Stimulated activated naive CD4-positive, alpha-beta T cell treated with Interleukin-2 at 50 U/mL for 16 hours (primary cell): Measurements from ENCODE around the gene EPHB3.

Experiments used
- DNase-seq: peaks from one replicate; lab custom pipeline; 2025; lab: John Stamatoyannopoulos, UW

EPHB3 gene

DNA sequence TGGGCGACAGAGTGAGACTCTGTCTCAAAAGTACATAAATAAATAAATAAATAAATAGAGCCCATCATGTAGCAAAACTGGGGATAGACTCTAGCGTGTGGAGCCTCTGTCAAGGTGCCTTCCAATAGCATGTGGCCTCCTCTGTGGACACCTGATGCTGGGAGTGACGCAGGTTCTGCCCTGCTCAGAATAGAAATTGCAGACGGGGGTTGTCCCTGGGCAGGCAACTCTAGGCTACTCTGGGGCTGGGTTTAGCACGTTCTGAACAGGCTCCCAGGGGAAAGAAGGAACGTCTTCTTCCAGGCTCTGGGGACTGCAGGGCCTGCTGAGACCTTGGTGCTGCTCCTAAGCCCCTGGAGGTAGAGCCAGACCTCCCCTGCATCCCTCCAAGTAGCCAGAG lies 65.3 kb downstream of the EPHB3 start:
- no peak for DNase-seq

DNA sequence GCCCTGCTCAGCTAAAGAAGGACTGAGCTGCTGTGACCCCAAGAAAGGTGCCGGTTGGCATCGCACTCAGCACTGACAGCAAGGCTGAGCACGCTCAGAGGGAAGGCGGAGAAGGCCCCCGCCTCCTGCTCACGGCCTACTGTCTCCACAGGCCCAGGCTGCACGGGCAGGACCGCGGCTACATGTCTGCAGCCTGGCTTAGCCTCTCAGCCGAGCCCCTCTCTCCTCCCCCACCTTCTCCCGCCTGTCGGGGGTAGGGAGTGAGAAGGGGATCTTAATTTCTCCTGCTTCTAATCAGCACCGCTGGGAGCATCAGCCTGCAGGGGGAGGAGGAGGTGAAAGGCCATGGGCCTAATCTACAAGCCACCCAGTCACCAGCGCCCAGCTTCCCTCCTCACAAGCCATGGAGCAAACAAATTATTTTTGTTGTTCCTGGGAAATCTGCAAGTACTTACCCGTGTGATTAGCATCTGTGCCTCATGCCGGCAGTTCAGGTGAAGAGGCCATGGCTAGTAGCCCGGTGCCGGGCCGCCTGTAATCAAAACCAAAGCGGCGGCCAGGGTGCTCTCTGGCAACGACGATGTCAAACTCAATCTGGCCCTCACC lies 68.1 kb downstream of the EPHB3 start:
- DNase-seq, result no peak

DNA sequence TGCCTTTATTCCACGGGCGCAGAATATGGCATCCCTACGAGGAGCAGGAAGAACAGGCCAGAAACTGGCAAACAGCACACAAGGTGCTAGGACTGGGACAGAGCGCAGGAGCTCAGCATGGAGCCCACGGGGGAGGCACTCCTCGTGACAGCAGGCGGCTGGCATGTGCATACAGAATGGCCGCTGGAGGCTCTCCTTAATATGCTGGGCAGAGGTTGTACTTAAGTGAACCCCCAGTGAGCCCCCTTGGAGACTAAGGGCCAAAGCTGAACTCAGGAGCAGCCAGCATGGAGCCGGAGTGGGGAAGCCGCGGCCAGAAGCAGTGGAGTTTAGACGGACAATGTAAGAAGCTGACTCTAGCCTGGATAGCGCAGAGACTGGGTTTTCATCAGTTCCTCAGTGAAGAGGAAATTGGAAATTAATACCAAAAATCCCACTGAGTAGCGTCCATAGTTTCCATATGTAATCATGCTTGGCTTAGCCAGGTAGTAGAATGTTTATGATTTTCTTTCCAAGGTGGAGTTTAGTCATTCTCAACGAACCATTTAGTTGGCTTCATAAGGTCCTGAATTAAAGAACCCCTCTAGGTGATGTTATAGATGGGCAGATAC lies 69.4 kb downstream of the EPHB3 start:
- DNase-seq, result no peak

DNA sequence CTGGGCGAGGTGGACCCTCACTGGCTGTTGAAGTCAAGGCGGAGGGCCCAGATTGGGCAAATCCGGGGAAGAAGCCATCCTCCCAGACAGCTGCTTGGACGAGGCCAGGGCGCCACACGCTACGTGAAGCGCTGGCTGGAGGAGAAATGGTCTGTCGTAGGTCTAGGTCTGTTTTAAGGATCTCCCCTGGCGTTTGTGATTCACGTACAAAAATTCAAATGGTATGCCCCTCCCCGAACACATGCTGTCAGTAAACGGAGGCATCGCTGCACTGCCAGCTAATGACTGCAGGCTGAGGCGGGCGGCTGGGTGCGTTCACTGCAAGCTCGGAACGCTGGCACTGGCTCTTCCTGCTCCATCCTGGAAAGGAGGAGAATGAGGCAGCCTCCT lies 69.9 kb downstream of the EPHB3 start:
- no peak for DNase-seq
